HepG2 (cell line): ENCODE data around the gene PHF19. TPM values are rescaled to one million over a fixed set of nuclear protein-coding genes. Genes with fewer than 3 reads are reported as not detected.

ENCODE experiments used
- ATAC-seq: fragments of 200-7000 bp; cut with Tn5 transposase; 3 replicates; pipeline ENCODE4 v1.9.1; 2020; ENCODE audit warnings: mild to moderate bottlenecking, moderate library complexity
- BruUV-seq: library from RNA; stranded (reverse); fragments of 400-500 nt; replicated peaks from 2 replicates; lab custom pipeline; 2021; lab: Mats Ljungman, UMichigan
- CTCF ChIA-PET: fragments of 300-600 bp; formaldehyde crosslinking; extraction: SDS; loops from one replicate; lab custom pipeline; 2021; ENCODE audit warnings: low total read pairs, inconsistent platforms, low intra/inter-chr PET ratio; lab: Yijun Ruan, JAX
- POLR2A ChIA-PET: fragments of 350-600 bp; sonication (Branson Sonifier 250); formaldehyde crosslinking; loops from one replicate; lab custom pipeline; 2020; ENCODE audit warnings: antibody characterized with exemption, inconsistent platforms; lab: Yijun Ruan, JAX
- DNase-seq: peaks from one replicate; pipeline ENCODE4 v3.0.0-alpha.2; 2015; ENCODE audit warnings: low spot score
- FAIRE-seq: peaks from 3 replicates; lab custom pipeline; 2011; peaks lifted over from hg19 to GRCh38; lab: Jason Lieb, UNC
- H2AFZ ChIP-seq: one replicate; pipeline ENCODE4 v1.6.1; 2011; ENCODE audit warnings: low read length, inconsistent platforms
- H3K27ac ChIP-seq: fragments of 300-600 bp; 3 replicates; pipeline ENCODE4 v1.8.0; 2011; ENCODE audit warnings: mixed run types, mild to moderate bottlenecking, mixed read lengths, low read length, inconsistent platforms; ENCODE audit not compliant: insufficient read depth; ENCODE audit errors: extremely low read length
- H3K27me3 ChIP-seq, 2 experiments: fragments of 200-600 bp in 1 of 2; 2 replicates in 1 of 2; 3 replicates in 1 of 2; pipeline versions ENCODE4 v1.6.0 to v1.8.0; 2011; ENCODE audit warnings: low read length in 2 of 2, mild to moderate bottlenecking in 2 of 2, moderate library complexity in 2 of 2, inconsistent platforms in 1 of 2; ENCODE audit not compliant: insufficient read depth in 2 of 2, control insufficient read depth in 1 of 2
- H3K36me3 ChIP-seq, 2 experiments: fragments of 200-600 bp in 1 of 2; replicated peaks in 1 of 2; 2 replicates in 1 of 2; 3 replicates in 1 of 2; pipeline versions ENCODE4 v1.5.1 to v1.8.0; 2011; ENCODE audit warnings: low read length in 2 of 2, inconsistent platforms in 1 of 2; ENCODE audit not compliant: insufficient read depth in 2 of 2, control insufficient read depth in 1 of 2
- H3K4me1 ChIP-seq: 2 replicates; pipeline ENCODE4 v1.5.1; 2012; ENCODE audit warnings: low read length, inconsistent platforms; ENCODE audit not compliant: insufficient read depth
- H3K4me2 ChIP-seq: 2 replicates; pipeline ENCODE4 v1.6.0; 2011; ENCODE audit warnings: low read depth, low read length, inconsistent platforms
- H3K4me3 ChIP-seq, 3 experiments: fragments of 200-600 bp in 1 of 3; sonication (generic), shearing (Covaris generic) in 1 of 3; replicated peaks in 1 of 3; 2 replicates each; pipeline ENCODE4 v1.5.1; 2011 to 2016; ENCODE audit warnings: low read length in 3 of 3, inconsistent platforms in 2 of 3, low read depth in 2 of 3, mild to moderate bottlenecking in 2 of 3, control low read depth in 1 of 3, mixed read lengths in 1 of 3; ENCODE audit not compliant: insufficient read depth in 1 of 3
- H3K79me2 ChIP-seq: one replicate; pipeline ENCODE4 v1.6.1; 2011; ENCODE audit warnings: low read length, inconsistent platforms; ENCODE audit not compliant: insufficient read depth
- H3K9ac ChIP-seq: 2 replicates; pipeline ENCODE4 v1.6.0; 2011; ENCODE audit warnings: mild to moderate bottlenecking, low read depth, low read length, inconsistent platforms; ENCODE audit not compliant: insufficient read depth
- H3K9me3 ChIP-seq: 2 replicates; pipeline ENCODE4 v1.5.1; 2012; ENCODE audit warnings: mild to moderate bottlenecking, low read length
- H4K20me1 ChIP-seq: 2 replicates; pipeline ENCODE4 v1.6.0; 2011; ENCODE audit warnings: inconsistent platforms, mild to moderate bottlenecking, low read length, moderate library complexity; ENCODE audit not compliant: insufficient read depth
- CENPX ChIP-seq: sonication (generic); formaldehyde crosslinking; IDR thresholded peaks from 2 replicates; pipeline ENCODE4 v1.9.0; 2021; ENCODE audit warnings: mild to moderate bottlenecking, missing genetic modification reagents, moderate library complexity
- KAT2B ChIP-seq: fragments of 150-350 bp; IDR thresholded peaks from 2 replicates; pipeline ENCODE4 v1.6.1; 2014; ENCODE audit warnings: low read depth, low read length, borderline replicate concordance
- KLF12 ChIP-seq: sonication (generic); formaldehyde crosslinking; IDR thresholded peaks from 2 replicates; pipeline ENCODE4 v1.4.0; 2020; ENCODE audit warnings: missing genetic modification reagents, borderline replicate concordance
- MYPOP ChIP-seq: sonication (generic); formaldehyde crosslinking; IDR thresholded peaks from 2 replicates; pipeline ENCODE4 v1.8.1; 2023; ENCODE audit warnings: mild to moderate bottlenecking, moderate library complexity, missing genetic modification reagents
- RARG ChIP-seq: sonication (generic); formaldehyde crosslinking; IDR thresholded peaks from 2 replicates; pipeline ENCODE4 v1.4.0; 2020; ENCODE audit warnings: low read depth, mild to moderate bottlenecking, missing genetic modification reagents
- SRSF1 ChIP-seq: fragments of 200-400 bp; formaldehyde crosslinking; optimal IDR thresholded peaks from 2 replicates; pipeline ENCODE3; 2017; ENCODE audit warnings: mild to moderate bottlenecking, low read depth, low read length, moderate library complexity
- TFDP2 ChIP-seq: sonication (generic); formaldehyde crosslinking; IDR thresholded peaks from 2 replicates; pipeline ENCODE4 v1.4.0; 2020; ENCODE audit warnings: missing genetic modification reagents
- TSC22D2 ChIP-seq: sonication (generic); formaldehyde crosslinking; IDR thresholded peaks from 2 replicates; pipeline ENCODE4 v1.5.1; 2020; ENCODE audit warnings: missing genetic modification reagents, mild to moderate bottlenecking, borderline replicate concordance
- ZFP41 ChIP-seq: sonication (generic); formaldehyde crosslinking; IDR thresholded peaks from 2 replicates; pipeline ENCODE4 v1.4.0; 2020; ENCODE audit warnings: mild to moderate bottlenecking, missing genetic modification reagents, borderline replicate concordance
- ZNF263 ChIP-seq: sonication (generic); formaldehyde crosslinking; IDR thresholded peaks from 2 replicates; pipeline ENCODE4 v1.4.0; 2020; ENCODE audit warnings: missing genetic modification reagents
- ZNF431 ChIP-seq: sonication (generic); formaldehyde crosslinking; IDR thresholded peaks from 2 replicates; pipeline ENCODE4 v1.9.0; 2022; ENCODE audit warnings: missing genetic modification reagents, low read depth, mild to moderate bottlenecking, borderline replicate concordance
- ZNF441 ChIP-seq: sonication (generic); formaldehyde crosslinking; IDR thresholded peaks from 2 replicates; pipeline ENCODE4 v1.7.0; 2021; ENCODE audit warnings: missing genetic modification reagents, borderline replicate concordance
- ZNF468 ChIP-seq: sonication (generic); formaldehyde crosslinking; IDR thresholded peaks from 2 replicates; pipeline ENCODE4 v1.8.0; 2022; ENCODE audit warnings: mild to moderate bottlenecking, moderate library complexity, missing genetic modification reagents
- ZNF574 ChIP-seq: sonication (generic); formaldehyde crosslinking; IDR thresholded peaks from 2 replicates; pipeline ENCODE4 v1.4.0; 2020; ENCODE audit warnings: missing genetic modification reagents
- ZNF710 ChIP-seq: sonication (generic); formaldehyde crosslinking; IDR thresholded peaks from 2 replicates; pipeline ENCODE4 v1.5.0; 2020; ENCODE audit warnings: mild to moderate bottlenecking, missing genetic modification reagents, borderline replicate concordance
- WGBS: methylation state at CpG from one replicate; pipeline ENCODE4 v1.1.6; 2017; ENCODE audit warnings: low lambda C conversion rate; 5-methylcytosine and 5-hydroxymethylcytosine counted together
- in situ Hi-C: cut with HindIII; loops from 2 replicates; pipeline ENCODE4 v1.10.0; 2017; ENCODE audit warnings: low pct_unique_long_range_greater_than_20kb; ENCODE audit not compliant: extremely low pct_ligation_motif_present
- intact Hi-C: fragments of 100-400 bp; cut with micrococcal nuclease; formaldehyde crosslinking; loops from one replicate; pipeline ENCODE4 v1.10.0; 2022; ENCODE audit not compliant: unreplicated experiment
- polyA plus RNA-seq, 8 experiments: library from polyadenylated mRNA; depleted of rRNA in 3 of 8; stranded (reverse) in 7 of 8; unstranded in 1 of 8; fragments of >200 nt; fragmentation: Illumina TruSeq in 4 of 8; extraction: Trizol in 4 of 8; gene quantifications; 2 replicates each; pipeline versions ENCODE4 v1.2.1 to v1.2.3, GENCODE V29; 2011 to 2016; ENCODE audit warnings: low read depth in 4 of 8, missing spikeins in 1 of 8, mixed read lengths in 1 of 8; ENCODE audit not compliant: insufficient read depth in 1 of 8
- total RNA-seq, 5 experiments: library from RNA; depleted of rRNA; stranded (reverse); fragments of >200 nt; fragmentation: Illumina TruSeq; extraction: Trizol; gene quantifications; 2 replicates each; pipeline ENCODE4 v1.2.3, GENCODE V29; 2016; ENCODE audit warnings: low read depth in 1 of 5

Gene PHF19
- total and polyA plus RNA-seq, 2 of the 13 experiments (the other 11 are each of a cell fraction or from before 2014, with no cell fraction given) = 29.7 to 41.3 TPM

GRCh38 chr9:120902569-120903535, 25.9 kb upstream of the PHF19 start:
- Histone ChIP-seq H3K79me2 (no peaks in the 10 kb centered on the region), H3K9me3 (no peaks in the 10 kb centered on the region), H4K20me1 (no peaks in the 10 kb centered on the region), H3K36me3 (no peaks in the 10 kb centered on the region), H3K4me1 (no peaks in the 10 kb centered on the region), H3K4me2 (no peak overlapping the region), H3K27me3 (peaks cover 0 to 18% of the 10 kb centered on the region in 2 experiments; a peak in 2 of 5 replicates), H3K4me3 (no peak overlapping the region), H2AFZ (no peak overlapping the region), H3K9ac (no peak overlapping the region), H3K27ac (no peak overlapping the region)
- FAIRE-seq = no peak
- ATAC-seq = no peak
- intact Hi-C loops = no loop called here
- no peak for DNase-seq
- in situ Hi-C loops = no loop called here
- WGBS = 31% methylated on average over 12 of the region's 14 CpGs
- POLR2A ChIA-PET = no interaction called here
- CTCF ChIA-PET = no interaction called here
- BruUV-seq = no TSS peak
- TF ChIP-seq ZNF710 (no peak), ZFP41 (CRISPR knock-in tag) (no peak), RARG (CRISPR knock-in tag) (no peak), ZNF468 (CRISPR knock-in tag) (no peak), ZNF431 (no peak), KAT2B (no peak), CENPX (CRISPR knock-in tag) (no peak), ZNF263 (CRISPR knock-in tag) (no peak), SRSF1 (no peak), TFDP2 (CRISPR knock-in tag) (no peak), TSC22D2 (CRISPR knock-in tag) (no peak), ZNF441 (CRISPR knock-in tag) (no peak), KLF12 (CRISPR knock-in tag) (no peak), MYPOP (CRISPR knock-in tag) (no peak), ZNF574 (CRISPR knock-in tag) (no peak)
